Fibroblast of villous mesenchyme (primary cell): ENCODE results near the gene HEATR3. TPM values are rescaled to one million over a fixed set of nuclear protein-coding genes. Genes with fewer than 3 reads are reported as not detected.

ENCODE experiments used
- DNase-seq: peaks from one replicate; pipeline ENCODE4 v3.0.0-alpha.2; 2010; ENCODE audit warnings: low read depth
- H3K4me3 ChIP-seq: 2 replicates; pipeline ENCODE4 v1.5.1; 2011; ENCODE audit warnings: low read depth, mild to moderate bottlenecking, low read length
- total RNA-seq: library from RNA; depleted of rRNA; stranded (reverse); fragments of >200 nt; gene quantifications from 2 replicates; pipeline ENCODE4 v1.2.3, GENCODE V29; 2012
- TF ChIP-seq, protein P1 (sequence below): IDR thresholded peaks from 2 replicates; pipeline ENCODE4 v1.5.1; 2012; ENCODE audit warnings: low read depth, mild to moderate bottlenecking, low read length; ENCODE audit not compliant: insufficient read depth

Gene HEATR3
- total RNA-seq, 1 donor = 34.5 TPM

DNA sequence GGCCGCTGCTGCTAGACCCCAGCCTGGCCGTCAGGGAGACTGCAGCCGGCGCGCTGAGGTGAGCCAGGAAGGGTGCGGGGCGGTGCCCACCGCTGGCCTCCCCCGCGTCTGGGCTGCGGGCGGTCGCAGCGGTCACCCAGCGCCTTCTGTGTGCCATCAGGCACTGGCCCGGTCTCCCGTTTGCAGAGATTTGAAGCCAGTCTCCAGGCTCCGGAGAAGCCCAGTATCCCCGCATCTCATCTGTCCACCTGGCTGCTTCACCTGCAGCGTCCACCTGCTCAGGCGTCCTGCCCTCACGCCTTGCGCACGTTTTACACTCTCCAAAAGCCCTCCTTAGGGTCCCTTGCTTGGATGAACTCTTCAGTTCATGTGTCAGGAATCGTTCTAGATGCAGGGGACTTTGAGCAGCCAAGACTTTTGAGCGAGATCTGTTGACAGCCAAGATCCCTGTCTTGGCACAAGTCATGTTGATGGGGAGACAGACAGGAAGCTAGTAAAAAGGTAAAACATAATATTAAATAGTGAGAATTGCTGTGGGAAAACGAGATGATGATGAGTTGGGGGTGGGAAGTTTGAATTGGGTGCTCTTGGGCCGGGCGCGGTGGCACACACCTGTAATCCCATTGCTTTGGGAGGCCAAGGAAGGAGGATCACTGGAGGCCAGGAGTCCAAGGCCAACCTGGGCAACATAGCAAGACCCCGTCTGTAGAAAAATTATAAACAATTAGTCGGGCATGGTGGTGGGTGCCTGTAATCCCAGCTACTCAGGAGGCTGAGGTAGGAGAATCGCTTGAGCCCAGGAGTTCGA is 916 bp downstream of the HEATR3 start:
- H3K4me3 ChIP-seq = peak overlapping the region; percentile 99
- TF ChIP-seq, protein P1, sequence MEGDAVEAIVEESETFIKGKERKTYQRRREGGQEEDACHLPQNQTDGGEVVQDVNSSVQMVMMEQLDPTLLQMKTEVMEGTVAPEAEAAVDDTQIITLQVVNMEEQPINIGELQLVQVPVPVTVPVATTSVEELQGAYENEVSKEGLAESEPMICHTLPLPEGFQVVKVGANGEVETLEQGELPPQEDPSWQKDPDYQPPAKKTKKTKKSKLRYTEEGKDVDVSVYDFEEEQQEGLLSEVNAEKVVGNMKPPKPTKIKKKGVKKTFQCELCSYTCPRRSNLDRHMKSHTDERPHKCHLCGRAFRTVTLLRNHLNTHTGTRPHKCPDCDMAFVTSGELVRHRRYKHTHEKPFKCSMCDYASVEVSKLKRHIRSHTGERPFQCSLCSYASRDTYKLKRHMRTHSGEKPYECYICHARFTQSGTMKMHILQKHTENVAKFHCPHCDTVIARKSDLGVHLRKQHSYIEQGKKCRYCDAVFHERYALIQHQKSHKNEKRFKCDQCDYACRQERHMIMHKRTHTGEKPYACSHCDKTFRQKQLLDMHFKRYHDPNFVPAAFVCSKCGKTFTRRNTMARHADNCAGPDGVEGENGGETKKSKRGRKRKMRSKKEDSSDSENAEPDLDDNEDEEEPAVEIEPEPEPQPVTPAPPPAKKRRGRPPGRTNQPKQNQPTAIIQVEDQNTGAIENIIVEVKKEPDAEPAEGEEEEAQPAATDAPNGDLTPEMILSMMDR = no peak
- DNase-seq = no peak

DNA sequence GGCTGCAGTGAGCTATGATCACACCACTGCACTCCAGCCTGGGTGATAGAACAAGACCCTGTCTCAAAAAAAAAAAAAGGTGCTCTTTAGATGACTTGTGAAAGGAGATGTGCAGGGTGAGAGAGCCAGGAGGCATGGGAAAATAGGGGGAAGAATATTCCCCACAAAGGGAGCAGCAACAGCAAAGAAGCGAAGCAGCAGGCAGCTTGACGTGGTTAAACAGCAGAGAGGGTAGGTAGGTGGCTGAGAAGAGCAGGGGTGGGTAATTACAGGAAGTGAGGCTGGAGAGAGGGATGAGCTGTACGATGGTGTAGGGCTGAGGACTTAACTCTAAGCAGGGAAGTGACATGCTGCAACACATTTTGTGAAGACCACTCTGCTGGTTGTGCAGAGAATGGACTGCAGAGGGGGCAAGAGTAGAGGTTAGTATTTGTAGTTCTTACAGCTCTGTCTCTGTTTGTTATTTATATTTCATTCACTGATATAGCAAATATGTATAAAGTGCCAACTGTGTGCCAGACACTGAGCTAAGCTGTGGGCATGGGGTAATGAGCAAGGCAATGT is 1.6 kb downstream of the HEATR3 start:
- DNase-seq = peak; percentile 70
- H3K4me3 ChIP-seq = peak overlapping the region; percentile 37
- TF ChIP-seq, protein P1 = peak; percentile 65

DNA sequence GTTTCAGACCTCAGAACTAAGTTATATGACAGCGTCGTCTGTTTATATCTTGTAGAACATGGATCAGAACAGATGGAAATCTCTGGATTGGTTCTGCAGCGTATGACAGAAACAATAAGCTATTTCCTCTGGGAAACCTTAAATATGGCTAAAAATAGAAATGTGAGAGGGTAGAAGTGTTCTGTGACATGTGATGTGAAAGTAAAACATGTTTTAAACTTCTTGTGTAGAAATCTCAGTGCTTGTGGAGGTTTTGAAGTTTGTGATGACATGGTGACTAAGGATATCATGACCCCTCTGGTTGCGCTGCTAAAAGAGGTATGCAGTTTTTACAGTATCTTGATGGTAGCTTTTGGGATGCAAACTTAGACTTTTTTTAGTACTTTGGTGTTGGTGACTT is 2.8 kb downstream of the HEATR3 start:
- H3K4me3 ChIP-seq = no peak overlapping the region
- peak; percentile 79 for DNase-seq

DNA sequence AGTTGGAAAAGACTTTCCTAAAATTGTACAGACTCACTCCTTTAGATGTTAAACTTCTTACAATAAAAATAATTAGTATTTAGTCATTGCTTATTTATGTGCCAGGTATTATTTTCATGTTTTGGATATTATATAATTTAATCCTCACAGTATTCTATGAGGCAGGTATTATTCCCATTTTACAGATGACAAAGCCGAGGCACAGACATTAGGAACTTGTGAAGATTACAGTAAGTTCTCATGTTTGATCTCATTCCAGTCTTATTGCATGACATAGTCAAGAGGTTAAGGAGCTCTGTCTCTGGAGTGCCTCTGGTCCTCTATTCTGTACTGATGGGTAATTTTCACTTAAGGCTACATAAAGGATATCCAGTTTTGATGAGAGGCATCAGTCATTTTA is 3.3 kb downstream of the HEATR3 start:
- no peak for DNase-seq
- H3K4me3 ChIP-seq = no peak overlapping the region
- TF ChIP-seq, protein P1 = no peak

More for the DNA sequence above, 2.8 kb downstream of the HEATR3 start:
- TF ChIP-seq, protein P1 = no peak

DNA sequence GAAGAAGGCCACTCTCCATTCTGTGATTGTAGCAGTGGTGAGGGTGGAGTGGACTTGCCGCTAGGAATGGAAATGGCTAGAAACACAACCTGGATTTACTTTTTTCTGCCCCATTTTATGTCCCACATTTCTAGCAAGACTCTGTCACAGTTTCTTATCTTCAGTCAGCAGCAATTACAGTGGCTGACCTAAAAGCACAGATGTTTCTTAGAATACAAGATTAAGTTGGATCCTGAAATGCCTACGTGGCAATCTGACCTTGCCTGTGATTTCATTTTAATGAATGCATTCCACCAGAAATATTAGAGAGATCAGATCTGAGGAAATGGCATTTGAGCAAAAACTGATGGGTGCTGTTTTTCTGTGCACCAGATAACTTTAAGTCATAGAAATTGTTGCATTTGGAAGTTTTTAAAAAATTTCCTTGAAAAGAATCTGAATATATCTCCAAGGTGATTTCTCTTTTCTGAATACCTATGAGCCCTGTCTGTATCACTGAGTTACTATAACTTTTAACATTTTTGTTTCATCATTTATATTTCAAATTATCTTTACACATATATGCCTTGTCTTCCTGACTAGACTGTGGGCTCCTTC is 5.4 kb downstream of the HEATR3 start:
- H3K4me3 ChIP-seq = no peak overlapping the region
- DNase-seq = no peak
- TF ChIP-seq, protein P1 = no peak

DNA sequence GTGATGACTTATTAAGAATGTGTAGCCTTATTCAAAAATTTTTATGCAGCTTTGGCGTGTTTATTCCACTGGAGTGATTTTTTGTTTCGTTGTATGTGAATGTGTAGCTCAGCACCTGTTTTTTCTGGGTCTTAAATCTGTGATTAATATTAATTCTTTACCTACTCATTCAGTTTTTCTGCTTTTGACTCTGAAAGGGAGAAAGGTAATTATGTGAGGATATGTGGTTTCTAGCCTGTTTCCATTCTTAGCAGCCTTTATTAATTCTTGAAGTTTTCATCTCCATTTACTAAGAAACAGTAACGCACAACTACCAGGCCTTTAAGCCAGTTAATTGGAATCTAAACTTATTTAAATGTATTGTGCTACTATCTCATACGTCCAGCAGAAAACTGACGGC is 7.0 kb downstream of the HEATR3 start:
- TF ChIP-seq, protein P1 = no peak
- H3K4me3 ChIP-seq = no peak overlapping the region
- DNase-seq = no peak
